ENCODE data around the gene ATP9B.

Gene ATP9B

DNA sequence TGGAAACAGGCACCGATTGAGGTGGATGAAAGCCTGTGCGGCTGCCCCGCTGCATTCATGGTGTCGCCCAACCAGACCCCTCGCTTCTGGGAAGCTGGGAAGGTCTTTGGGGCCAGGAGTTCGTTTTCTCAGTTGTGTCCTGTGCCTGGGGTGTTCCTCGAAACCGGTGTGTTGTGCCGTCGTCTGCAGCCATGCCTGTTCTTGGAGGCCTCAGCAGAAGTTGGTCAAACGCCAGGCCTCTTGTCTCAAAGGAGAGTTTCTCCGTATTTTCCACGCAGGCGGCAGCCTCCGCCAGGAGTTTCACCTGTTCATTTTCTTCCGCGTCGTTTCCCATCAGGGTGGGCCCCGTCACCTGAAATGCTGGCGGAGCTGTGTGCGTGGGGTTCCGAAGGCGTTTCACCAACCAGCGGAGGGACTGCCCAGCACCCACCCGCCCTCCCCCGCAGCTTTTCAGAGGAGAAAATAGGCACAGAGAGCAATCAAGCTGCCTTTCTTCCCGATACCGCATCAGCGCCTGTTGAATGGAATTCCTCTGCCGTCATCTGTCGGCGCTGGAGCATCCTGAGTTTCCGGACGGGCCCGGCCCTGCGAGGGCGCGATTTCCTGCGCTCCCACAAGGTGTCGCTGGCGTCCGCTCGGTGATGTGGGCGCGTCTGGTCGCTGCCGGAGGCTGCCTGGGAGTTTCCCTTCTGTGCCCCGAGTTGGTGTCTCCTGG, 309.5 kb downstream of the ATP9B start:
- peak; percentile 71 to 79 (median 76) for DNase-seq
- no peaks in the 10 kb centered on the region for H3K9me3 ChIP-seq (ENCODE audit: control insufficient read depth, low read length)
- peaks cover 3% of the 10 kb centered on the region for H3K4me1 ChIP-seq (ENCODE audit: control insufficient read depth, insufficient read depth, low read length, poor library complexity, severe bottlenecking)
- H3K36me3 ChIP-seq (ENCODE audit: control insufficient read depth, insufficient read depth, low read length), result peaks cover 29% of the 10 kb centered on the region
- H3K4me3 ChIP-seq (ENCODE audit: insufficient read depth, low read depth, low read length, poor library complexity, severe bottlenecking), result no peak overlapping the region
- H3K27ac ChIP-seq (ENCODE audit: insufficient read depth, low read length, poor library complexity, severe bottlenecking), result peak overlapping the region; percentile 31
- no peaks in the 10 kb centered on the region for H3K27me3 ChIP-seq (replicated peaks; ENCODE audit: control insufficient read depth, insufficient read depth, low read length, poor library complexity, severe bottlenecking)

DNA sequence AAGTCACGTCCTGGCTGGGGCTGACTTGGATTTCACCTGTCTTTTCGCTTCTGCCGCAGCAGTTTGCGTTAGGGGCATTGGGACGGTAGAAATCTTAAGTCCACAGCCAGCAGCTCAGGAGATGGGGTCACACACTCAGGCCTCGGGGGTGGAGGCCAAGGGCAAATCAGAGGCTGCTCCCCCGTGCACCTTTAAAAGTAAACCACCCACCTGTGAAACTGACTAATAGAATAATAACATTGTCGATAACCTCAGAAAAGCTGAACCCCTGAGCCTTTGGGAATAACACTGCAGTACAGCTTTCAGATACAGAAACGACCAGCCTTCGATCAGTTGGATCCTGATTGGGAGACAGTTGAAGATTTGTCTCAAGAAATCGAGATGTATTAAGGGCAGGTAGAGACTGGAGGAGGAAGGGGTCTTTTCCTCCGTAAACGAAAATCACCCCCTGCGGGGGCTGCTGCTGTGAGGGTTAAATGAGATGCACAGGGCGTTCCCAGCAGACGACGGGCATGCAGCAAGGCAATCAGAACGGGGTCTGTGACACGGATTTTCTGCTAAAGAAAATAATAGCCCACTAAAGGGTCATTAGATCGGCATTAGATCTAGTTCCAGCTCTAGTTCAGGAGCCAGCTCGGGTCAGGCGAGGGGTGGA, 310.2 kb downstream of the ATP9B start:
- peak overlapping the region; percentile 31 for H3K27ac ChIP-seq (ENCODE audit: insufficient read depth, low read length, poor library complexity, severe bottlenecking)
- DNase-seq, result no peak
- no peaks in the 10 kb centered on the region for H3K9me3 ChIP-seq (ENCODE audit: control insufficient read depth, low read length)
- H3K4me3 ChIP-seq (ENCODE audit: insufficient read depth, low read depth, low read length, poor library complexity, severe bottlenecking), result no peak overlapping the region
- H3K36me3 ChIP-seq (ENCODE audit: control insufficient read depth, insufficient read depth, low read length), result peaks cover 29% of the 10 kb centered on the region
- peaks cover 3% of the 10 kb centered on the region for H3K4me1 ChIP-seq (ENCODE audit: control insufficient read depth, insufficient read depth, low read length, poor library complexity, severe bottlenecking)
- no peaks in the 10 kb centered on the region for H3K27me3 ChIP-seq (replicated peaks; ENCODE audit: control insufficient read depth, insufficient read depth, low read length, poor library complexity, severe bottlenecking)

DNA sequence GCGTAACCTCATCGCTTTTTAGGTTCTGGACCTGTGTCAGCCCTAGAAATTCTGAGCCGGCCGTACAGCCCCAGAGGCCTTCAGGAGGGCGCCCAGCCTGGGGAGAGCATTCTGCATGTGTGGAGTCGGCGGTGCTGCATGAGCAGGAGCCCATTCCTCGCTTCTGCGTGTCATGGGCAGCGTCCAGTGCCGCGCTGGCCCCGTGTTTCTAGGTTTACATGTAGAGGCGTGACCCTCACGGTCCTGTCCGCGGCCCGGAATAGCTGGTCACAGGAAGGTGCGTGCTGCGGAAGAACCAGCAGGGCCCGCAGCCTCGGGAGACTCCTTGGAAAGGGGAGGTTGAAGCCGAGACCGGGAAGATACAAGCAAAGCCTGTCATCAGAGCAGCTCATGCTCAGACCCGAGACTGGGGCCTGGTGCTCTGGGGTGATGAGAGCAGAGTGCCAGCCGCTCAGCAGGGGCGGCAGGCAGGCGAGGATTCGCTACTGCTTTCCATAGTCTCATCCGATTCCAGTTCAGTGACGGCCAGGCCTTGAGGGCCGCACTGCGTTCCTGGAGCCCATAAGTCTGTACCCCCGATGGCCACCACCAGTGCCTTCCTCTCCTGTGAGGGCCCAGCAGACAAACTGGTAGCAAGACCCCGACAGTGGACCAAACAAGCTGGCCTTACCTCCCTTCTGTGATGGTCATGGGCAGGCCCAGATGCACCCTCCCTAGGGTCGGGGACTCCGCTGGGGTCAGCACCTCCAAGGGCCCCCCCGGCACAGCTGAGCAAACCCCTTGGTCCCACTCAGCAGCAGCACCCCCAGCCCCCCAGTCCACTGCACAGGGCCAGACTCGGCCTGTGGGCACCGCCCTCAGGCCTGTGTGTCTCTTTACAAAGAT, 311.0 kb downstream of the ATP9B start:
- H3K27me3 ChIP-seq (replicated peaks; ENCODE audit: control insufficient read depth, insufficient read depth, low read length, poor library complexity, severe bottlenecking), result no peaks in the 10 kb centered on the region
- peaks cover 3% of the 10 kb centered on the region for H3K4me1 ChIP-seq (ENCODE audit: control insufficient read depth, insufficient read depth, low read length, poor library complexity, severe bottlenecking)
- no peak overlapping the region for H3K4me3 ChIP-seq (ENCODE audit: insufficient read depth, low read depth, low read length, poor library complexity, severe bottlenecking)
- H3K36me3 ChIP-seq (ENCODE audit: control insufficient read depth, insufficient read depth, low read length), result peaks cover 23% of the 10 kb centered on the region
- no peaks in the 10 kb centered on the region for H3K9me3 ChIP-seq (ENCODE audit: control insufficient read depth, low read length)
- no peak for DNase-seq
- no peak overlapping the region for H3K27ac ChIP-seq (ENCODE audit: insufficient read depth, low read length, poor library complexity, severe bottlenecking)

DNA sequence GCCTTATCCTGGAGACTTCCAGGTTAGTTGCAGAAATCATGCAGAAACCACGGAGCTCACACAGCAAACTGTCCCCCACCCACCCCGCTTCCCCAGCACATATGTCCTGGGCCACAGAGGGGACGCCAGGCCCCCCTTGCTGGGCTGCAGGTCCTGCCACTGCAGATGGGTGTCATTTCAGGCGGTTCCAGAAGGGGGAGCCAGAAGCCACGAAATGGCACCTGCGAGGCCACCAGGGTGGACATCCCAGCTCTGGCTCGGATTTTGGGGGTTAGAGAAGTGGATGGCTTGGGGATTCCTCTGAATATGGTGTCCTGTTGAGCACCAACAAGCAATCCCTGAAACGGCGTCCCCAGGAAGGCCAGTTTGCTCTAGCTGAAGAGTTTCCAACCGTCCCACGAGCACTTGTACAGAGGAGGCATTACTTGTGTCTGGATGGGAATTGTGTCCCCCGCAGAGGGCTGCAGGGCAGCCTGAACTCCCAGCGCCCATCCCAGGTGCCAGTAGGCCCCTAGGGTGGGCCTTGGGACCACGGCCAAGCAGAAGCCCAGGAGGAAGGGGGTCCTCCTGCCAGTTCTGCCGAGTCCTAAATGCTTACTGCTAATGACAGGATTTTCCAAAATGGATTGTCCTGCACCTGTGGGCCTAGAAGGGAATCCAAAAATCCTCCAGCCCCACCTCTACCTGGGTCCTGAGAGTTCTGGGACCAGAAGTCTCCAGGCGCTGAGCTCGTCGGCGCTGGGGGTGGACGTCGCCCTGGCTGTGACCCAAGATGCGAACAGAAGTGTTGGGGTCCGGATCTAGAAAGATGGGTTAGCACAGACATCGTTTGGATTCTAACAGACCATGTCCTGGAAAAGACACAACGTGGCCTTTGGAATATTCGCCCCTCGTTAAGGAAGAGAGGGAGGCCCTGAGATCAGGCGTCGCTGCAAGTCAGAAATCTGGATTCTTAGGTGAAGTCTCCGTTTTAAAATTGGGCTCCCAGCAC, 311.9 kb downstream of the ATP9B start:
- peaks cover 18% of the 10 kb centered on the region for H3K36me3 ChIP-seq (ENCODE audit: control insufficient read depth, insufficient read depth, low read length)
- no peaks in the 10 kb centered on the region for H3K9me3 ChIP-seq (ENCODE audit: control insufficient read depth, low read length)
- no peaks in the 10 kb centered on the region for H3K27me3 ChIP-seq (replicated peaks; ENCODE audit: control insufficient read depth, insufficient read depth, low read length, poor library complexity, severe bottlenecking)
- H3K4me1 ChIP-seq (ENCODE audit: control insufficient read depth, insufficient read depth, low read length, poor library complexity, severe bottlenecking), result peaks cover 3% of the 10 kb centered on the region
- peak in 2 of 3 donors; percentile 49 to 56 for DNase-seq
- no peak overlapping the region for H3K27ac ChIP-seq (ENCODE audit: insufficient read depth, low read length, poor library complexity, severe bottlenecking)
- H3K4me3 ChIP-seq (ENCODE audit: insufficient read depth, low read depth, low read length, poor library complexity, severe bottlenecking), result no peak overlapping the region

DNA sequence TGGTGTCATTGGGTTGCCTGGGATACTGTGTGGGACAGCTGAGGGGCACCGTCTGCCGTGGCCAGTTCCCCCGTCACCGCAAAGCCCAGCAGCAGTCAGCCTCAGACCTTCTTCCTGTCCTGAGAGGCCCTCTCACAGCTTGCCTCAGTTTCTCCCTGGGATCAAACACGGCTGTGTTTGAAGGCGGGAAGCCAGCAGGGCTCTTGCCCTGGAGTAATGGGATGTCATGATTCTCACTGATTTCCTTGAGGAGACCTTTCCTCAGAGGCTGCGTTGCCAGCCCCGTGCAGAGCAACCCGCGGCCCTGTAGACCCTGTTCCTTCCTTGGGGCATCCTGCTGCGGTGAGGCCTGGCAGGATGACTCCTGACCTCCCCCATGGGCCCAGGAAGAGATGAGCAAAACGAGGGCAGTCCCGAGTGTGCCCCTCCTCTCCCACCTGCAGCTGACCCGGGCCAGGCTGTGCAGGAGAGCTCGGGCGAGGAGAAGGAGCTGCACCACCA, 312.7 kb downstream of the ATP9B start:
- DNase-seq, result no peak
- Histone ChIP-seq H3K27me3 (replicated peaks; ENCODE audit: control insufficient read depth, insufficient read depth, low read length, poor library complexity, severe bottlenecking) (no peaks in the 10 kb centered on the region), H3K27ac (ENCODE audit: insufficient read depth, low read length, poor library complexity, severe bottlenecking) (no peak overlapping the region), H3K4me3 (ENCODE audit: insufficient read depth, low read depth, low read length, poor library complexity, severe bottlenecking) (no peak overlapping the region), H3K9me3 (ENCODE audit: control insufficient read depth, low read length) (no peaks in the 10 kb centered on the region), H3K36me3 (ENCODE audit: control insufficient read depth, insufficient read depth, low read length) (peaks cover 18% of the 10 kb centered on the region), H3K4me1 (ENCODE audit: control insufficient read depth, insufficient read depth, low read length, poor library complexity, severe bottlenecking) (peaks cover 3% of the 10 kb centered on the region)

DNA sequence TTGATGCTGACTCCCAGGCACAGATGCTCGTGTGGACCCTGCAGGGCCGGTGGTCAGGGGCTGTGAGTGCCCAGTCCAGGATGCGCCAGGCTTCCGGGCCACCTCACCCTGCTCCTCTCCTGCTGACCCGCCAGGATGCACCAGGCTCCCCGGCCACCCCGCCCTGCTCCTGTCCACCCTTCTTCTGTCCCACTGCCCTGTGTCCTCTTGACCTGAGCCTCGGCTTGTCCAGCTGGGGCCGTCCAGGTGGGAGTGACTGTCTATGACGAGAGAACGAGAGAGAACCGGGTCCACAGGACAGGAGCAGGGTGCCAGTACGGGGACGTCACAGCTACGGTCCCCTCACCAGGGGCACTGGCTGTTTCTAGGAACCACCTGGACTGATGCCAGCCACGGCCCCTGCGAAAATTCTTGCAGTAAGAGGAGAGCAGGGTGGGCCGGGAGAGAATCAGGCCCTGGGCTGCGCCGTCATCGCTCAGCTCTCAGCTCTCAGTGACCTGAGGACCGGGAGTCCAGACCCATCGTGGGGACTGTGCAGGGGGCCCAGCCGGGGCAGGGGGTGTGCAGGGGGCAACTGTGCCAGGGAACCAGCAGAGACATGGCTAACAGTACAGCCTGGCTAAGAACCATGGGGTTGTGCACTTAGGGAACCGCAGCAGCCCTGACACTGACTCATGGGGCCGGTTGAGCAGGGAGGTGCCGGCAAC, 313.6 kb downstream of the ATP9B start:
- H3K4me3 ChIP-seq (ENCODE audit: insufficient read depth, low read depth, low read length, poor library complexity, severe bottlenecking), result no peak overlapping the region
- peaks cover 8% of the 10 kb centered on the region for H3K36me3 ChIP-seq (ENCODE audit: control insufficient read depth, insufficient read depth, low read length)
- no peak overlapping the region for H3K27ac ChIP-seq (ENCODE audit: insufficient read depth, low read length, poor library complexity, severe bottlenecking)
- H3K4me1 ChIP-seq (ENCODE audit: control insufficient read depth, insufficient read depth, low read length, poor library complexity, severe bottlenecking), result peaks cover 3% of the 10 kb centered on the region
- no peaks in the 10 kb centered on the region for H3K9me3 ChIP-seq (ENCODE audit: control insufficient read depth, low read length)
- no peaks in the 10 kb centered on the region for H3K27me3 ChIP-seq (replicated peaks; ENCODE audit: control insufficient read depth, insufficient read depth, low read length, poor library complexity, severe bottlenecking)
- DNase-seq, result no peak

DNA sequence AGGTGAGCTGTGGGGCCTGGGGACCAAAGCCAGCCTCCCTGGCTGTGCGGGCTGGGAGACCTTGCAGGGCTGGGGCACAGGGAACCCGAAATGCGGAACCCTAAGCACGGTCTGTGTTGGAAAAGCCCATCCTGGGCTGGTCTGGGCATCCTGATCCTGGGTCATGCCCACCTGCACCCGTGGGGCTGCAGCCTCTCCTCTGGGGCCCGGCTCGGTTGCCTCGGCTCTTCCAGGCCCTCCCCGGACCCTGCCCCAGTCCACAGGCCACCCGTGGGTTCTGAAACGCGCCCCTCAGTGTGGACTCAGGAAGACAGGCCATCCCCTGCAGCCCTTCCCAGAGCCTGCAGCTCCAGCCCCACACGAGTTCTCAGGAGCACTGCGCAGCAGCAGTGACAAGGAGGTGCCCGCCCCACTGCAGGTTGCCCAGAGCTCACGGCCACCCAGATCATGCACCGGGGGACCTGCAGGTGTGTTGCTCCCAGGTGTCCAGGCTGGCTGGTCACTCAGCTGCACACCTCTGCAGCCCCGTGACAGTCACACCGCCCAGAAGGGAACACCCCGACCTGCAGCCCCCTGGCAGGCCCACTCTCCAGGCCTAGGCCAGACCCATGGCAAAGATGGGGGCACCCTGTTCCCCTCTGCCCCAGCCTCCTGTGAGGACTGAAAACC, 314.3 kb downstream of the ATP9B start:
- no peak for DNase-seq
- Histone ChIP-seq H3K27me3 (replicated peaks; ENCODE audit: control insufficient read depth, insufficient read depth, low read length, poor library complexity, severe bottlenecking) (no peaks in the 10 kb centered on the region), H3K27ac (ENCODE audit: insufficient read depth, low read length, poor library complexity, severe bottlenecking) (no peak overlapping the region), H3K4me3 (ENCODE audit: insufficient read depth, low read depth, low read length, poor library complexity, severe bottlenecking) (no peak overlapping the region), H3K36me3 (ENCODE audit: control insufficient read depth, insufficient read depth, low read length) (peaks cover 1% of the 10 kb centered on the region), H3K9me3 (ENCODE audit: control insufficient read depth, low read length) (no peaks in the 10 kb centered on the region), H3K4me1 (ENCODE audit: control insufficient read depth, insufficient read depth, low read length, poor library complexity, severe bottlenecking) (peaks cover 3% of the 10 kb centered on the region)

DNA sequence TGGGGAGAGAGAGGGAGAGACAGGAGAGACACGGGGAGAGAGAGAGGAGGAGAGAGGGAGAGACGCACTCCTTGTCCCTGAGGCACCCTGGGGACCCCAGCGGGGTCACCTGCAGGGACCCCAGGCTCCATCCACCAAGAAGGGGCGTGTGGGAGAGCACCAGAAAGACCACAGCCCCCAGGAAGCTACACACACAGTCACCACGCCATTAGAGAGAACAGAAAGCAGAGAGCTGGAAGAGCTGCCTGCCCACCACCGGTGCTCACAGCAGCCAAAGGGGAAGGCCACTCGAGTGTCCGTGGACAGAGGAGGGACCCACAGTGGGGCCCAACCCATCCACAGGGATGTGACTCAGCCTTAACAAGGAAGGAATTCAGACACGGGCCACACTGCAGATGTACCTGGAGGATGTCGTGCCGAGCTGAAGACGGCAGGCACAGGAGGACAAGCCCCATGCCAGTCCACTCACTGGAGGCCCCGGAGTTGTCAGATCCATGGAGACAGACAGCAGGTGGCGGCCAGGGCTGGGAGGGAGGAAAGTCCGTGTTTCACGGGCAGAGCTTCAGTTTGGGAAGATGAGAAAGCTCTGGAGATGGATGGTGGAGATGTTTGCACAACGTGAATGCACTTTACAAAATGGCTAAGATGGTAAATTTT, 315.1 kb downstream of the ATP9B start:
- no peak overlapping the region for H3K4me3 ChIP-seq (ENCODE audit: insufficient read depth, low read depth, low read length, poor library complexity, severe bottlenecking)
- DNase-seq, result no peak
- no peaks in the 10 kb centered on the region for H3K36me3 ChIP-seq (ENCODE audit: control insufficient read depth, insufficient read depth, low read length)
- peaks cover under 1% of the 10 kb centered on the region for H3K4me1 ChIP-seq (ENCODE audit: control insufficient read depth, insufficient read depth, low read length, poor library complexity, severe bottlenecking)
- H3K27ac ChIP-seq (ENCODE audit: insufficient read depth, low read length, poor library complexity, severe bottlenecking), result no peak overlapping the region
- H3K27me3 ChIP-seq (replicated peaks; ENCODE audit: control insufficient read depth, insufficient read depth, low read length, poor library complexity, severe bottlenecking), result no peaks in the 10 kb centered on the region
- H3K9me3 ChIP-seq (ENCODE audit: control insufficient read depth, low read length), result no peaks in the 10 kb centered on the region
